GM10248 (cell line): ENCODE data around the gene ANKRD34A.

Experiments used
- CTCF ChIA-PET: fragments of 300-600 bp; sonication (Branson Sonifier 250); formaldehyde crosslinking; extraction: SDS; loops from one replicate; lab custom pipeline; 2021; ENCODE audit warnings: antibody characterized with exemption; lab: Yijun Ruan, JAX
- POLR2A ChIA-PET: fragments of 350-650 bp; sonication (Branson Sonifier 250); formaldehyde crosslinking; extraction: SDS; loops from one replicate; lab custom pipeline; 2020; ENCODE audit warnings: antibody characterized with exemption; lab: Yijun Ruan, JAX
- DNase-seq: peaks from one replicate; pipeline ENCODE4 v3.0.0; 2012; ENCODE audit errors: extremely low spot score
- TF ChIP-seq, protein P1 (sequence below): IDR thresholded peaks from 2 replicates; pipeline ENCODE4 v1.5.1; 2012; ENCODE audit warnings: mild to moderate bottlenecking, low read depth; ENCODE audit errors: extremely low read depth, missing control alignments, control extremely low read depth

The ANKRD34A gene

DNA sequence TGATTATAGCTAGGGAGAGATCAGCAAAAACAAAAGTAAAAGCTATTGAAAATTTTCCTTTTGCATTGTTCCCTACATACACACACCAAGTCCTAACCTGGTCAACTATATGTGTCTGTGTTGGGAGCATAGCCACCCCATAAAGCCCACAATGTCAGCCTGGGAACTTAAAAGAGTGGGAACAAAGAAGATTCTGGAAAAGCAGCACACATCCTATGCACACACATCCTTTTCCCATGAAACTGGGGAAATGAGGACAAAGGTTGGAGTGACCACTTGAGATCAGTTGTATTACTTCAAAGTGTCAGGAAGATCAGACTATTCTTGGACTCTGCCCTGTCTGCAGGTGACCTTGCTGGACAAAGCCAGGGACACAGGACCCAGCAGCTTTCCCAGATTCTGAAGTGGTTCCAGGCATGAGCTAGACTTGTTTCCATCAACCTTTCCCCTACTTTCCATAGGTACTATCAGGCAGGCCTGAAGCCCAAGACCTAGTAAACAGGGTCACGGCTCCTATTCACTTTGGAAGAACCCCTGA lies 16.2 kb upstream of the ANKRD34A start:
- DNase-seq, result no peak
- CTCF ChIA-PET, result interaction anchor here (1.0 to 9.5 kb wide), 11 partner anchors 12 to 136 kb away, joined by 3 to 249 read pairs (median 24); partner anchors contain the start of genes ANKRD34A, LIX1L, NUDT17 and POLR3GL
- TF ChIP-seq, protein P1, sequence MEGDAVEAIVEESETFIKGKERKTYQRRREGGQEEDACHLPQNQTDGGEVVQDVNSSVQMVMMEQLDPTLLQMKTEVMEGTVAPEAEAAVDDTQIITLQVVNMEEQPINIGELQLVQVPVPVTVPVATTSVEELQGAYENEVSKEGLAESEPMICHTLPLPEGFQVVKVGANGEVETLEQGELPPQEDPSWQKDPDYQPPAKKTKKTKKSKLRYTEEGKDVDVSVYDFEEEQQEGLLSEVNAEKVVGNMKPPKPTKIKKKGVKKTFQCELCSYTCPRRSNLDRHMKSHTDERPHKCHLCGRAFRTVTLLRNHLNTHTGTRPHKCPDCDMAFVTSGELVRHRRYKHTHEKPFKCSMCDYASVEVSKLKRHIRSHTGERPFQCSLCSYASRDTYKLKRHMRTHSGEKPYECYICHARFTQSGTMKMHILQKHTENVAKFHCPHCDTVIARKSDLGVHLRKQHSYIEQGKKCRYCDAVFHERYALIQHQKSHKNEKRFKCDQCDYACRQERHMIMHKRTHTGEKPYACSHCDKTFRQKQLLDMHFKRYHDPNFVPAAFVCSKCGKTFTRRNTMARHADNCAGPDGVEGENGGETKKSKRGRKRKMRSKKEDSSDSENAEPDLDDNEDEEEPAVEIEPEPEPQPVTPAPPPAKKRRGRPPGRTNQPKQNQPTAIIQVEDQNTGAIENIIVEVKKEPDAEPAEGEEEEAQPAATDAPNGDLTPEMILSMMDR, result no peak
- POLR2A ChIA-PET, result interaction anchor here (1.0 to 2.6 kb wide), 8 partner anchors 9 to 121 kb away, joined by 3 to 25 read pairs (median 4); partner anchors contain the start of genes ANKRD34A, LIX1L, POLR3GL and TXNIP

DNA sequence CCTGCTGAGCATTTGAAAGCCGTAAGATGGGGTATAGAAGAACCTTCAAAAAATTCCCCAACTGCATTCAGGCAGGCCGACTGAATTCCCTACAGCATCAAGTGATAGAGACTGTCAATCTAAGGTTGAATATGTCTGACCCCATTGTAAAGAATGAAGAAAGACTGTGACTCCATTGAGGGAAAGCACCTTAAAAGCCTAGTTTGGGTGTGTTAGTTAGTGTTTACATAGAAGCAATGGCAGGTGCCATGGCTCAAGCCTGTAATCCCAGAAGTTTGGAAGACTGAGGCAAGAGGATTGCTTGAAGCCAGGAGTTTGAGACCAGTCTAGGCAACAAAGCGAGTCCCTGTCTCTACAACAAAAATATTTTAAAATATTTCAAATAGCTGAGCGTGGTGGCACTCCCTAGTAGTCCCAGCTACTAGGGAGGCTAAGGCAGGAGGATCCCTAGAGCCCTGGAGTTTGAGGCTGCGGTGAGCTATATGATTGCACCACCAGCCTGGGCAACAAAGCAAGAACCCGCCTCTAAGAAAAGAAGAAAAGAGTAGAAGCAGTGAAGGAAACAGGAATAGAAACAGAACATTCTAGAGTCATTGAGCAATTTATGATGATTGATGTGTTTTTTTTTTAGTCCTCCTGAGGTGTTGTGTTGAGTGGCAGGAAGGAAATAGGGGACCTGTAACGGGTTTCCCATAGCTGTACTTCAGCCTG lies 15.5 kb upstream of the ANKRD34A start:
- DNase-seq, result no peak
- ChIA-PET CTCF (interaction anchor here (1.1 to 9.5 kb wide), 14 partner anchors 13 to 135 kb away, joined by 3 to 249 read pairs (median 19); partner anchors contain the start of genes ANKRD34A, HJV, LIX1L and NUDT17), POLR2A (interaction anchor here (0.7 to 2.6 kb wide), 10 partner anchors 9 to 120 kb away, joined by 3 to 25 read pairs (median 4); partner anchors contain the start of genes ANKRD34A, LIX1L, POLR3GL and TXNIP)
- TF ChIP-seq, protein P1, result no peak

DNA sequence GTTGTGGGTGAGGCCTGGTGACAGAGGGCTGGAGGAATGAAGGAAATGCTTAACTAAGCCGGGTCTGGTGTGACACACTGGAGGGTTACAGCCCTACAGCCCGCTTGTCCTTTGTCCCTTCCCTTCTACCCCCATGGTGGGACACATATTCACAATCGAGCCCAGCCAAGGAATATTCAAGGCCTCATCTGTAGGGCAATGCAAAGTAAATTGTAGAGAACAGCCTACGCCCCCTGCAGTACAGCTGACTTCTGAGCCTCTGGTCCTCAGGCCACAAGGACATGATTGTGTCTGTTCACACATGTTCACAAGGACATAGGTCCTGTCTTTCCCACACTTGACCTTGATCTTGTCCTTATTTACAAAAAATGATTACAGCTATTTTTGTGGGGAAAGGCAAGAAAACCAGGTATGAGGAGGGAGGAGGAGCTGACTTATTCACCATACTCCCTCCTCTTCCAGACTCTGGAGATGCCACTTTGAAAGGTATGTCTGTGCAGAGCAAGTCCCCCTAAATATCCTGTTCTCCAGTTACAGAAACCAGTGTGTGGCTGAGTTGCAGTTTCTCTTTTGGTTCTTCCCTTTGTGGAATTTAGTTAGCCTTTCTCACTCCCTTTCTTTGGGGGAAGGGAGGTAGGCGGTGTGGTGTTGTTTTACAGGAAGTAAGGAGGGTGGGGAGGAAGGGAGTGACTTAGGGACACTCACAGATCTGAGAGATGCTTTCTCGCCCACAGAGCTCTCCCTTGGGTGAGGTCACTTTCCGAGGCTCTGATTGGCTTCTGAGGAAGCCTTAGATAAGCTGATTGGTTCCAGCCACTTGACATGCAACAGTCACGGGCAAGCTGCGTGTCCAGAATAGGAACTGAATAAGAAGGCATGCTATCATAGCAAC lies 14.7 kb upstream of the ANKRD34A start:
- ChIA-PET CTCF (interaction anchor here (0.8 to 9.5 kb wide), 21 partner anchors 13 to 134 kb away, joined by 3 to 249 read pairs (median 6); partner anchors contain the start of genes ANKRD34A, HJV, LIX1L and NUDT17), POLR2A (interaction anchor here (1.0 to 2.6 kb wide), 10 partner anchors 8 to 119 kb away, joined by 3 to 25 read pairs (median 6); partner anchors contain the start of genes ANKRD34A, LIX1L, POLR3GL and TXNIP)
- DNase-seq, result peak; percentile 85
- TF ChIP-seq, protein P1, result peak; percentile 42

DNA sequence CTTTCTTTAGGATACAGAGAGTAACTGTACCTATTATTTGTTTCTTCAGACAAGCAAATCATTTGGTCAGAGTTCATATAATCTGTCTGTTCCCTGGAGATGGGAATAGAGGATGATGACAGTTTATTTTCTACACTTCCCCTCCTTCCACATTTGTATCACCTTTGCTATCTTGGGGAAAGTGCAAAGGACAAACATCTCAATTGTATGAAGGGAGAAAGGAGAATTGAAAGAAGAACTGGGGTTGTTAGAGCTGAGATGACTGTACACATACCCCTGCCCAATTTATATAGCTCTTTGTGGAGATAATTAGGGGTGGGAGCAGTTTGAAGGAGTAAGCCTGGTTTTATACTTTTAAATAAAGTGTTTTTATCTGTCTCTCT lies 14.1 kb upstream of the ANKRD34A start:
- POLR2A ChIA-PET, result interaction anchor here (1.1 to 2.6 kb wide), 6 partner anchors 9 to 21 kb away, joined by 4 to 25 read pairs (median 8); partner anchors contain the start of genes ANKRD34A, LIX1L and POLR3GL
- CTCF ChIA-PET, result interaction anchor here (0.8 to 9.5 kb wide), 22 partner anchors 12 to 134 kb away, joined by 3 to 249 read pairs (median 6); partner anchors contain the start of genes ANKRD34A, HJV, LIX1L and NUDT17
- TF ChIP-seq, protein P1, result no peak
- no peak for DNase-seq

DNA sequence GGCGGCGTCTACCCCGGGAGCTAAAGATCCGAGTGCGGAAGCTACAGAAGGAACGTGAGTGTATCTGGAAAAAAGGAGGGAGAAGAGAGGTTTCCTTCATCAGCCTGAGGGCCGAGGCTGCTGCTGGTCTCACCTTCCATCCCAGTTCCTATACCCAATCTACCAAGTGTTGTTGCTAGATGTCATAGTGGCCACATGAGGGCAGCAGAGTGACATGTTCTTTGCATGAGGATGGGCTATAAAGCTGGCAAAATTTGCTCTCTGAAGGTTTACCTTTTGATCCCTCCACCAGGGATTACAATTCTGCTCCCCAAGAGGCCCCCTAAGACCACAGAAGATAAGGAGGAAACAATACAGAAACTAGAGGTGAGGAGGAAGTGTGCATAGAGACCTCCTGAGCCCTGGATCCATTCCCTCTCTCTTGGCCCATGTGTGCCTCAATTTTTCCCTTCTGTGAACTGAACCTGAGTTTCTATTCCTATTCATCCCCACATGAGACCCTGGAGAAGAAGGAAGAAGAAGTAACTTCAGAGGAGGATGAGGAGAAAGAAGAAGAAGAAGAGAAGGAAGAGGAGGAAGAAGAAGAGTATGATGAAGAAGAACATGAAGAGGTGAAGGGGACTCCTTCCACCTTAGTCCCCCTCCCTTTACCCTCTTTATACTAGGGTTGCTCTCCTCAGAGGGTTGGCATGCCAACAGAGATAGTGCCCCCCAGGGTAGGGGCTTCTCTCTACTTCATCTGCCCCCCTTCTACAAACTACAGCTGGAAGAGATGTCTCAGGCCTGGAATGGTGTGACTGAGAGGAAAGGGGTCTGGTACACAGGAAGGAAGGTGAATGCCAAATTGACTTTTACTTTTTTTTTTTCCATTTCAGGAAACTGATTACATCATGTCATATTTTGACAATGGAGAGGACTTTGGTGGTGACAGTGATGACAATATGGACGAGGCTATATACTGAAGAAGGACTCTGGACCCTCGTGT lies 13.4 kb upstream of the ANKRD34A start:
- ChIA-PET POLR2A (interaction anchor here (1.5 kb wide), 1 partner anchor 13 kb away, joined by 4 read pairs; the partner anchor contains the start of genes ANKRD34A and POLR3GL), CTCF (interaction anchor here (0.8 to 9.5 kb wide), 27 partner anchors 12 to 133 kb away, joined by 3 to 249 read pairs (median 5); partner anchors contain the start of genes ANKRD34A, HJV, LIX1L and NUDT17)
- DNase-seq, result peak; percentile 78
- TF ChIP-seq, protein P1, result peak; percentile 87
